ENCODE measurements around the gene NEUROD2. TPM values are rescaled to one million over a fixed set of nuclear protein-coding genes. Genes with fewer than 3 reads are reported as not detected.

NEUROD2 gene
- total and polyA plus RNA-seq, 2 donors (not counting 3 experiments of a cell fraction or from before 2014, with no cell fraction given): not detected

- Histone ChIP-seq H3K9ac (replicated peaks; ENCODE audit: extremely low read depth, insufficient read depth, low read length) (no peak overlapping the region), H3K4me3 (replicated peaks in 1 of 3; ENCODE audit: insufficient read depth in 1 of 3, low read depth in 1 of 3, low read length in 3 of 3) (no peak overlapping the region), H3K4me2 (ENCODE audit: insufficient read depth, low read length) (no peak overlapping the region), H3K27ac (ENCODE audit: insufficient read depth, low read depth, low read length) (no peak overlapping the region), H2AFZ (ENCODE audit: low read depth, low read length) (no peak overlapping the region), H3K4me1 (ENCODE audit: control insufficient read depth, extremely low read depth, insufficient read depth, low read length) (peaks cover 8% of the 10 kb centered on the region), H4K20me1 (replicated peaks; ENCODE audit: control insufficient read depth, extremely low read depth, insufficient read depth, low read length) (no peaks in the 10 kb centered on the region), H3K9me1 (replicated peaks; ENCODE audit: control insufficient read depth, extremely low read depth, insufficient read depth, low read length) (no peaks in the 10 kb centered on the region), H3K36me3 (ENCODE audit: control insufficient read depth in 2 of 2, extremely low read depth in 1 of 2, insufficient read depth in 2 of 2, low read length in 2 of 2) (no peaks in the 10 kb centered on the region), H3K79me2 (ENCODE audit: control insufficient read depth, insufficient read depth, low read length) (peaks cover 9% of the 10 kb centered on the region), H3K27me3 (ENCODE audit: control insufficient read depth in 2 of 2, insufficient read depth in 2 of 2, low read length in 2 of 2) (no peaks in the 10 kb centered on the region), H3K9me3 (replicated peaks; ENCODE audit: control insufficient read depth, insufficient read depth, low read length) (no peaks in the 10 kb centered on the region)
- ChIA-PET POLR2A (no interaction called here), CTCF (interaction anchor here (0.5 to 9.3 kb wide), 4 partner anchors 9 to 27 kb away, joined by 3 to 114 read pairs (median 5); no protein-coding TSS in a partner anchor)
- dilution Hi-C loops (cut with MboI; ENCODE audit: extremely low pct_ligation_motif_present, low sequenced_read_pairs): no loop called here
- intact Hi-C loops (cut with micrococcal nuclease): no loop called here
- BruUV-seq (replicated peaks): no TSS peak
- DNase-seq (ENCODE audit: low read depth, low spot score): no peak
- no peak for TF ChIP-seq GATA2 (IDR thresholded peaks at IDR 0.05; ENCODE audit: insufficient read depth, insufficient read length, low read depth, low read length)
- TF ChIP-seq JUN (IDR thresholded peaks at IDR 0.05; ENCODE audit: borderline replicate concordance, insufficient read depth, insufficient read length, low read depth): no peak
- no peak for TF ChIP-seq POLR2A (IDR thresholded peaks at IDR 0.05; ENCODE audit: low read depth, low read length)
- no peak for TF ChIP-seq POLR2AphosphoS5 (IDR thresholded peaks at IDR 0.05; ENCODE audit: insufficient read depth, low read depth, low read length)
- no peak for TF ChIP-seq MYC (IDR thresholded peaks at IDR 0.05; ENCODE audit: low read depth, low read length)
- no peak for TF ChIP-seq EZH2 (IDR thresholded peaks at IDR 0.05; ENCODE audit: borderline replicate concordance, low read depth, low read length, severe bottlenecking)
- TF ChIP-seq, protein P1, sequence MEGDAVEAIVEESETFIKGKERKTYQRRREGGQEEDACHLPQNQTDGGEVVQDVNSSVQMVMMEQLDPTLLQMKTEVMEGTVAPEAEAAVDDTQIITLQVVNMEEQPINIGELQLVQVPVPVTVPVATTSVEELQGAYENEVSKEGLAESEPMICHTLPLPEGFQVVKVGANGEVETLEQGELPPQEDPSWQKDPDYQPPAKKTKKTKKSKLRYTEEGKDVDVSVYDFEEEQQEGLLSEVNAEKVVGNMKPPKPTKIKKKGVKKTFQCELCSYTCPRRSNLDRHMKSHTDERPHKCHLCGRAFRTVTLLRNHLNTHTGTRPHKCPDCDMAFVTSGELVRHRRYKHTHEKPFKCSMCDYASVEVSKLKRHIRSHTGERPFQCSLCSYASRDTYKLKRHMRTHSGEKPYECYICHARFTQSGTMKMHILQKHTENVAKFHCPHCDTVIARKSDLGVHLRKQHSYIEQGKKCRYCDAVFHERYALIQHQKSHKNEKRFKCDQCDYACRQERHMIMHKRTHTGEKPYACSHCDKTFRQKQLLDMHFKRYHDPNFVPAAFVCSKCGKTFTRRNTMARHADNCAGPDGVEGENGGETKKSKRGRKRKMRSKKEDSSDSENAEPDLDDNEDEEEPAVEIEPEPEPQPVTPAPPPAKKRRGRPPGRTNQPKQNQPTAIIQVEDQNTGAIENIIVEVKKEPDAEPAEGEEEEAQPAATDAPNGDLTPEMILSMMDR (IDR thresholded peaks at IDR 0.05; ENCODE audit: extremely low read depth in 1 of 2, insufficient read depth in 1 of 2, low read depth in 1 of 2, low read length in 2 of 2): no peak
- FAIRE-seq: no peak
Measured at GRCh38 chr17:39647256-39647655, 39.5 kb upstream of the NEUROD2 start.

Data from endothelial cell of umbilical vein (primary cell).